Thoracic aorta (tissue), 2 donors: ENCODE measurements around the gene TAGLN2. TPM values are rescaled to one million over a fixed set of nuclear protein-coding genes. Genes with fewer than 3 reads are reported as not detected.
A peak's percentile ranks its signal among the peaks of the same experiment; 100 is the strongest.

Experiments
- ATAC-seq: fragments of 150-250 bp; one replicate; pipeline ENCODE4 v1.8.0; 2017; ENCODE audit warnings: low read depth; ENCODE audit not compliant: insufficient number of reproducible peaks, low FRiP score
- DNase-seq: peaks from one replicate; pipeline ENCODE4 v3.0.0-alpha.2; 2020; ENCODE audit warnings: low spot score
- H3K27ac ChIP-seq, 2 donors: fragments of 200-600 bp; sonication (generic); 1 replicate in 1 of 2; 2 replicates in 1 of 2; pipeline ENCODE4 v1.5.1; 2016; ENCODE audit warnings: mild to moderate bottlenecking in 2 of 2, moderate library complexity in 2 of 2
- H3K27me3 ChIP-seq: fragments of 200-600 bp; sonication (generic); replicated peaks from 2 replicates; pipeline ENCODE4 v1.6.0; 2016; ENCODE audit warnings: mild to moderate bottlenecking; ENCODE audit not compliant: insufficient read depth
- H3K36me3 ChIP-seq: fragments of 200-600 bp; sonication (generic); one replicate; pipeline ENCODE4 v1.5.1; 2016
- H3K4me1 ChIP-seq, 2 donors: fragments of 200-600 bp; sonication (generic); 1 replicate in 1 of 2; 2 replicates in 1 of 2; pipeline versions ENCODE4 v1.5.1 to v1.6.0; 2016; ENCODE audit warnings: low read depth in 2 of 2, mild to moderate bottlenecking in 1 of 2; ENCODE audit not compliant: control insufficient read depth in 1 of 2
- H3K4me3 ChIP-seq: fragments of 200-600 bp; sonication (generic); 2 replicates; pipeline ENCODE4 v1.5.1; 2016; ENCODE audit warnings: mild to moderate bottlenecking
- H3K9me3 ChIP-seq: fragments of 200-600 bp; sonication (generic); 2 replicates; pipeline ENCODE4 v1.5.1; 2016
- total RNA-seq, 2 donors: library from RNA; depleted of rRNA; stranded (reverse); fragments of >200 nt; gene quantifications; one replicate each; pipeline versions ENCODE4 v1.1.0 to v1.2.3, GENCODE V29; 2016
- TF ChIP-seq, protein P1 (sequence below): fragments of 200-600 bp; sonication (generic); IDR thresholded peaks from one replicate; pipeline ENCODE4 v1.5.1; 2019; ENCODE audit warnings: antibody characterized with exemption

TAGLN2 gene
- total RNA-seq, 2 donors from 2014 or later: 298 to 352 TPM

DNA sequence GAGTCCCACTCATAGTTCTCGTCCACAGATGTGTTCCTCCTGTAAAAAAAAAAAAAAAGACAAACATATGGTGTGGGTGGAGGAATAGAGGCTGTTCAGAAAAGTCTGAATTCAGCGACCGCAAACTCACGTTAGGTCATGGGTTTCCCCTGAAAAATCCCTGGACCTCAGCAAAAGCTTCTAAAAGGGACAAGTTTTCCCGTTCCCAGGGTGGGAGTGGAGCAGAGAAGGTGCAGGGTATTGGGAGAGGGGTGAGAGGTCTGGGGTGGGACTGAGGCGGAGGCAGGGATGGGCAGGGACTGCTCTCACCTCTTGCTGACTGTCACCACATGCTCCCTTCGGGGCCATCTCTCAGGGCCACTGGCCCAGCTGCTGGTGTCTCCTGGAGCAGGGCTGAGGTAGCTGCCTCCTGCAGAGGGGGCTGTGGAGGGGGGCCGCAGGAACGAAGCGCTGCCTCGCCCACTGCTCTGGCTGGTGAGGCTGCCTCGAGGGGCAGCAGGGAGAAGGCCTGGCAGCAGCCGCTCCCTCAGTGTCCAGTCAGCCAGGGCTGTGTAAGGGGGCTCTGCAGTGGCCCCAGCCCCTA is 2.6 kb upstream of the TAGLN2 start:
- H3K36me3 ChIP-seq: no peaks in the 10 kb centered on the region
- H3K4me3 ChIP-seq: no peak overlapping the region
- no peak for ATAC-seq
- TF ChIP-seq, protein P1, sequence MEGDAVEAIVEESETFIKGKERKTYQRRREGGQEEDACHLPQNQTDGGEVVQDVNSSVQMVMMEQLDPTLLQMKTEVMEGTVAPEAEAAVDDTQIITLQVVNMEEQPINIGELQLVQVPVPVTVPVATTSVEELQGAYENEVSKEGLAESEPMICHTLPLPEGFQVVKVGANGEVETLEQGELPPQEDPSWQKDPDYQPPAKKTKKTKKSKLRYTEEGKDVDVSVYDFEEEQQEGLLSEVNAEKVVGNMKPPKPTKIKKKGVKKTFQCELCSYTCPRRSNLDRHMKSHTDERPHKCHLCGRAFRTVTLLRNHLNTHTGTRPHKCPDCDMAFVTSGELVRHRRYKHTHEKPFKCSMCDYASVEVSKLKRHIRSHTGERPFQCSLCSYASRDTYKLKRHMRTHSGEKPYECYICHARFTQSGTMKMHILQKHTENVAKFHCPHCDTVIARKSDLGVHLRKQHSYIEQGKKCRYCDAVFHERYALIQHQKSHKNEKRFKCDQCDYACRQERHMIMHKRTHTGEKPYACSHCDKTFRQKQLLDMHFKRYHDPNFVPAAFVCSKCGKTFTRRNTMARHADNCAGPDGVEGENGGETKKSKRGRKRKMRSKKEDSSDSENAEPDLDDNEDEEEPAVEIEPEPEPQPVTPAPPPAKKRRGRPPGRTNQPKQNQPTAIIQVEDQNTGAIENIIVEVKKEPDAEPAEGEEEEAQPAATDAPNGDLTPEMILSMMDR: no peak
- peaks cover 8 to 10% of the 10 kb centered on the region in 2 donors for H3K4me1 ChIP-seq
- H3K9me3 ChIP-seq: no peaks in the 10 kb centered on the region
- H3K27ac ChIP-seq: no peak overlapping the region
- DNase-seq: no peak
- no peaks in the 10 kb centered on the region for H3K27me3 ChIP-seq

DNA sequence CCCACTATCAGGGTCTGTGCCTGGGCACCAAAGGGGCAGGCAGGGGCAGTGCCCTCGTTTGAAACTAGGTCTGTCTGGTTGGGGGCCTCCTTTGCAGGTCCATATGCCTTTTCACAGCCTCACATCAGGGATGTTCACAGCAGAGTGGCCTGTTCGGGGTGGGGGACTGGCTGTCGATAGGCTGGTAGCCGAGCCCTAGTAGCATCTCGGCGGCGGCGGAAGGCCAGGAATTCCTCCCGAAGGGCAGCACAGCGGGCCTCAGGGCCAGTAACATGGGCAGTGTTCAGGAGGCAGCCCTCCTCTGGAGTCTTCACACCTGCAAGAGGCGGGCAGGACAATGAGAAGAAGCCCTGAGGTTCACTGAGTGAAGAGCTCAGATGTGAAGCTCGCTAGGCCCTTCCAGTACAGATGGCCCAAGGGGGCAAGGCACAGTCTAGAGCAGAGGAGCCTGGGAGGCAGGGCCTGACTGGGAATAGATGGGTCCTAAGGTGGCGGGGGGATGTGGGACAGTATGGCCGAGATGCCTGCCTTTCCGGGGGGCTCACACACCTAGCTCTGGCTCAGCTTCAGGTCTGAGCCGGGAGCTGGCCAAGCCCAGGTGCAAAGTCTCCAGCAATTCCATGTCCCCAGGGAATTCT is 2.0 kb upstream of the TAGLN2 start:
- H3K4me3 ChIP-seq: no peak overlapping the region
- no peaks in the 10 kb centered on the region for H3K9me3 ChIP-seq
- H3K36me3 ChIP-seq: no peaks in the 10 kb centered on the region
- H3K27ac ChIP-seq: no peak overlapping the region
- H3K4me1 ChIP-seq: peaks cover 14 to 17% of the 10 kb centered on the region in 2 donors
- no peaks in the 10 kb centered on the region for H3K27me3 ChIP-seq
- ATAC-seq: no peak
- TF ChIP-seq, protein P1: no peak
- no peak for DNase-seq

DNA sequence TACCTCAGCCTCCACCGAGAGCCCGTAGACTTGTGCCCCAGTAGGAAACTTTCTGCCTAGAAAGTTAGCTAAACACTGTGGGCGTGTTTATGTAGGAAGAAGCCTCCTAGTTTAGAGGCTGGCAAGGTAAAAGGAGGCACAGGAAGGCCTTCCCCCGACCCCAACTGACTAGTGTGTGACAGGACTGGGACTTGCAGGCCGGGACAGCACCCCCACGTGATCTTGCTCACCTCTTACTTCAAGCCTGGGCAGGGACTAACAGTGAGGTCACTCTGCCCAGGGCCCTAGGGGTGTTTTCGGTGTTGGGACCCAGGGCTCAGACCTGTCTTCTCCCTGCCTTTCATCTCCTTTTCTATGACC is 392 bp upstream of the TAGLN2 start:
- no peaks in the 10 kb centered on the region for H3K9me3 ChIP-seq
- ATAC-seq: no peak
- H3K27ac ChIP-seq: peak overlapping the region; percentile 97 to 99
- TF ChIP-seq, protein P1: no peak
- no peaks in the 10 kb centered on the region for H3K36me3 ChIP-seq
- peak overlapping the region; percentile 87 for H3K4me3 ChIP-seq
- peaks cover 24 to 33% of the 10 kb centered on the region in 2 donors for H3K4me1 ChIP-seq
- DNase-seq: no peak
- H3K27me3 ChIP-seq: no peaks in the 10 kb centered on the region

DNA sequence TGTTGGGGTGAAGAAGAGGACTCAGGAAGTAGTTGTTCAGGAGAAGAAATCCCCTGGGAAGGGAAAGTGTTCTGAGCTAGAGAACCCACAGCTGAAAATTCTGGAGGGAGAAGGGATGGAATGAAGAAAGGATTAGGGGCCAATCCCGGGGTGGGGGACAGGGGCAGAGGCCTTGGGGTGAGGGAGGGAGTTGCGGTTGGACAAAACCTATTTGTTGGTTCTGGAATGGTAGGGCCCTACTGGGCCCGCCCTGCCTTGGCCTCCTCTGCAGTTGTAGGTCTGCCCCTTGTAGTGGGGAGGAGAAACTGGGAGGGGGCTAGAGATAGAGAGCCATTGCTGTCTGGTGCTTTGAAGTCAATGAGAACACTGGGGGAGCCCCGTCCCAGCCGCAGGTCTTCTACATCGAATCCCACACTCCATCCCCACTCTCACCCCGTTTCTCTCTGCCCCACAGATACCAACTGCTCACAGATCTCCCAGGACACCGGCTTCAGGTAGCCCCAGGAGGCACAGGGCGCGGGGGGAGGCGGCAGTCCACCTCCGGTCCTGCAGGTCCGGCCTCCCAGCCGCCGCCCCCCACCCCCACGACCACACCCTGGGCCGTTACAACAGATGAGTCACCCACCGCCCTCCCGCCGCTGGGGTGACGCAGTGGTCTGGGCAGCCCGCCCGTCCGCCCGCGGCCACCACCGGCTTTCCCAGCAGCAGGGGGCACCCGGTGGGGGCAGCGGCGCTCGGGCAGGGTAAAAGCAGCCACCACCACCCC is 1.1 kb downstream of the TAGLN2 start:
- Histone ChIP-seq H3K36me3 (peaks cover 11% of the 10 kb centered on the region), H3K27me3 (no peaks in the 10 kb centered on the region), H3K4me3 (peak overlapping the region; percentile 87), H3K27ac (peak overlapping the region; percentile 97 to 99), H3K9me3 (no peaks in the 10 kb centered on the region), H3K4me1 (peaks cover 24 to 48% of the 10 kb centered on the region in 2 donors)
- ATAC-seq: peak; percentile 34
- peak; percentile 83 for DNase-seq
- TF ChIP-seq, protein P1: no peak
